Measurements from ENCODE around the gene SLC8A3.
"Not testable (repeated sequence)": the region's sequence is repeated elsewhere in the genome, so short reads cannot be mapped to it uniquely, and the experiment has no call there.

SLC8A3 gene

DNA sequence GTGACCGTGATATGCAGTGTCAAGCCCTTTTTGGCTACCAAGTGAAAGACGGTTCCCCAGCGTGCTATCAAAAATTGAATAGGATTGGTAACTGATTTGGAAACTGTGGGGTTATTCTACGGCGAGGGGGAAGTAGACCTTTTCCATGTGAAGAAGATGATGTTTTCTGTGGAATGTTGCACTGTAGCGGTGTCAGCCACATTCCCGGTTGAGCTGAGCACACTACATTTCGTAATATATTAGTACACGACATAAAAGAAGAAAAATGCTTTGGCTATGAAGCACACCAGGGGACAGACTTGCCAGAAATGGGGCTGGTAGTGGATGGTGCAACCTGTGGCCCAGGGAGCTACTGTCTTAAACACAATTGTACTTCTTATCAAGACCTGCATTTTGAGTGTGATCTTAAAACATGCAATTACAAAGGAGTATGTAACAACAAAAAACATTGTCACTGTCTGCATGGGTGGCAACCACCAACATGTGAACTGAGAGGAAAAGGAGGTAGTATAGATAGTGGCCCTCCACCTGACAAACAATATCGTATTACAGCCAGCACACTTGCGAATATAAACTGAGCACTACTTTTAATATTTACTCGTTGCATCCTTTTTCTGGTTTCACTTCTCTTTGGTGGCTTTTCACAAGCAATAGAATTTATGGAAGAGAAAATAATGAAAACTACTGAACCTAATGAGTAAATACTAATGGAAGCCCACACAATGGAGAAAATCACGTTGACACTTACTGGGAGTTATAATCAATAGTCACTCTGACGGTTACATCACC lies 43.2 kb upstream of the SLC8A3 start:
- H3K27ac ChIP-seq (replicated peaks; ENCODE audit: low read length); H3K9me3 ChIP-seq (replicated peaks in 1 of 2; ENCODE audit: control insufficient read depth in 2 of 2, insufficient read depth in 1 of 2, low read depth in 1 of 2, low read length in 2 of 2); H2AFZ ChIP-seq (ENCODE audit: low read length); H3K23ac ChIP-seq (ENCODE audit: low read depth, low read length, poor library complexity); H3K27me3 ChIP-seq (ENCODE audit: control insufficient read depth in 3 of 3, insufficient read depth in 3 of 3, low read depth in 1 of 3, low read length in 3 of 3); H3K36me3 ChIP-seq (replicated peaks in 1 of 2; ENCODE audit: control insufficient read depth in 2 of 2, insufficient read depth in 2 of 2, low read length in 2 of 2); H2AK5ac ChIP-seq (ENCODE audit: low read depth, low read length); H3K4me1 ChIP-seq (ENCODE audit: control insufficient read depth in 2 of 2, insufficient read depth in 1 of 2, low read depth in 1 of 2, low read length in 2 of 2); H4K8ac ChIP-seq (ENCODE audit: low read depth, low read length); DNase-seq (ENCODE audit: low spot score); H4K91ac ChIP-seq (ENCODE audit: low read depth, low read length, poor library complexity); H2BK15ac ChIP-seq (ENCODE audit: low read length); H2BK120ac ChIP-seq (ENCODE audit: low read depth, low read length); H3K4ac ChIP-seq (ENCODE audit: low read length); H3K4me3 ChIP-seq (ENCODE audit: low read length in 2 of 2); H3K14ac ChIP-seq (ENCODE audit: low read length); H2BK12ac ChIP-seq (ENCODE audit: low read length); H3K18ac ChIP-seq (ENCODE audit: low read length); H3K9ac ChIP-seq (ENCODE audit: low read depth, low read length, poor library complexity); H2BK5ac ChIP-seq (ENCODE audit: low read length); H3K4me2 ChIP-seq (ENCODE audit: insufficient read depth, low read length, poor library complexity, severe bottlenecking); H3K79me1 ChIP-seq (ENCODE audit: low read depth, low read length): not testable (repeated sequence)
- WGBS, 2 donors (ENCODE audit: extremely low coverage in 2 of 2, insufficient read length in 2 of 2, insufficient replicate concordance in 1 of 2) = no CpG with 5 or more reads among the region's 14 CpGs

GRCh38 chr14:70229877-70230640 lies 41.3 kb upstream of the SLC8A3 start:
- H2BK15ac ChIP-seq (ENCODE audit: low read length); H3K4me3 ChIP-seq (ENCODE audit: low read length in 2 of 2); H2BK12ac ChIP-seq (ENCODE audit: low read length); H3K27ac ChIP-seq (replicated peaks; ENCODE audit: low read length); H3K36me3 ChIP-seq (replicated peaks in 1 of 2; ENCODE audit: control insufficient read depth in 2 of 2, insufficient read depth in 2 of 2, low read length in 2 of 2); H3K79me1 ChIP-seq (ENCODE audit: low read depth, low read length); H3K4me2 ChIP-seq (ENCODE audit: insufficient read depth, low read length, poor library complexity, severe bottlenecking); H4K8ac ChIP-seq (ENCODE audit: low read depth, low read length); H2BK5ac ChIP-seq (ENCODE audit: low read length); H3K9ac ChIP-seq (ENCODE audit: low read depth, low read length, poor library complexity); H2BK120ac ChIP-seq (ENCODE audit: low read depth, low read length); H3K4ac ChIP-seq (ENCODE audit: low read length); H3K23ac ChIP-seq (ENCODE audit: low read depth, low read length, poor library complexity); H2AFZ ChIP-seq (ENCODE audit: low read length); H3K14ac ChIP-seq (ENCODE audit: low read length); DNase-seq (ENCODE audit: low spot score); H3K9me3 ChIP-seq (replicated peaks in 1 of 2; ENCODE audit: control insufficient read depth in 2 of 2, insufficient read depth in 1 of 2, low read depth in 1 of 2, low read length in 2 of 2); H4K91ac ChIP-seq (ENCODE audit: low read depth, low read length, poor library complexity); H3K18ac ChIP-seq (ENCODE audit: low read length); H3K4me1 ChIP-seq (ENCODE audit: control insufficient read depth in 2 of 2, insufficient read depth in 1 of 2, low read depth in 1 of 2, low read length in 2 of 2); H2AK5ac ChIP-seq (ENCODE audit: low read depth, low read length); H3K27me3 ChIP-seq (ENCODE audit: control insufficient read depth in 3 of 3, insufficient read depth in 3 of 3, low read depth in 1 of 3, low read length in 3 of 3): not testable (repeated sequence)
- WGBS, 2 donors (ENCODE audit: extremely low coverage in 2 of 2, insufficient read length in 2 of 2, insufficient replicate concordance in 1 of 2) = no CpG with 5 or more reads among the region's 9 CpGs

DNA sequence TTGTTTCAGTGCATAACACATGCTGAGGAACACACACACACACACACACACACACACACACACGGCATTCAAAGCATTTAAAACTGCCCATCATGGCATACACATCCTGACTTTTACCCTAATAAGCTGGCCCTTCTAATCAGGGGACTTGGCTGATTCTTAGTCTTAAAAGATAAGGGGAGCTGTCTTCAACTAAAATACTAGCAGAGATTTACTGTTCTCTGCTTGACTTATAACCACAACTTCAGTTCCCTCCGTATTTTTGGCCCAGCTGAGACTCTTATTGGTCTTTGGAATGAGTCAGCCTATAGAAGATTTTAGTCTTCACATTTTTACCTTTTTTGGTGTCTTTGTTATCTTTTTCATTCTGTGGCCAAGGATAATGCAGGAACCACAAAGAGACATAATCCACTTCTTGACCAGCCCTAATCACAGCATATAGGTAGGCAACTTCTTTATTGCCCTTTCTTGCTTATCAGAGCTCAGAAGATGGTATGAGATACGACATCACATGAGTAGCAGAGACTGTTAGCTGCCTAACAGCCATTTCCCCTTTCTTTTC lies 25.1 kb upstream of the SLC8A3 start:
- no peak overlapping the region for H3K4me3 ChIP-seq (ENCODE audit: low read length in 2 of 2)
- H3K27ac ChIP-seq (replicated peaks; ENCODE audit: low read length) = no peak overlapping the region
- WGBS, 2 donors (ENCODE audit: extremely low coverage in 2 of 2, insufficient read length in 2 of 2, insufficient replicate concordance in 1 of 2) = no CpG with 5 or more reads among the region's 3 CpGs

DNA sequence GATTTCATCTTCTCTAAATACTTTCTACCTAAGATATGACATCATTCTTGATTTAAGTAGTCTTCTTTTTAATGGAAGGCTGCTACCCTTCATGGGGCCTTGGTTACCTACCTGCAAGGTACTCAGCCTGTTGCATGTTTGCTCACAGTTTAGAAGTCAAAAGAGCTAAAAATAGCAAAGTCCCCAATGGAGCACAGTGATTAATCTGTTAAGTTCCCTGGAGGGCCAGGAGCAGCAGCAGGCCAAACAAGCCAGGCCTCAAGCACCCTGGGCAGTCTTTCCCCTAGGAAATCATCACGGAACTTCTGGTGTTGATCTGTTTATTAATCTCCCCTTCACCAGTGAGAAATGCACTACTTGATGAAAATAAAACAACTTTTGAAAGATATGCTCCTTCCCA lies 24.0 kb upstream of the SLC8A3 start:
- Histone ChIP-seq H2BK120ac (ENCODE audit: low read depth, low read length) (no peak overlapping the region), H4K91ac (ENCODE audit: low read depth, low read length, poor library complexity) (no peak overlapping the region), H2BK5ac (ENCODE audit: low read length) (no peak overlapping the region), H3K36me3 (replicated peaks in 1 of 2; ENCODE audit: control insufficient read depth in 2 of 2, insufficient read depth in 2 of 2, low read length in 2 of 2) (no peaks in the 10 kb centered on the region), H3K4ac (ENCODE audit: low read length) (no peak overlapping the region), H3K4me2 (ENCODE audit: insufficient read depth, low read length, poor library complexity, severe bottlenecking) (no peak overlapping the region), H3K9ac (ENCODE audit: low read depth, low read length, poor library complexity) (no peak overlapping the region), H3K27ac (replicated peaks; ENCODE audit: low read length) (no peak overlapping the region), H3K23ac (ENCODE audit: low read depth, low read length, poor library complexity) (no peak overlapping the region), H2BK15ac (ENCODE audit: low read length) (no peak overlapping the region), H3K79me1 (ENCODE audit: low read depth, low read length) (peaks cover 2% of the 10 kb centered on the region), H3K18ac (ENCODE audit: low read length) (no peak overlapping the region), H3K27me3 (ENCODE audit: control insufficient read depth in 3 of 3, insufficient read depth in 3 of 3, low read depth in 1 of 3, low read length in 3 of 3) (no peaks in the 10 kb centered on the region), H2AFZ (ENCODE audit: low read length) (no peak overlapping the region), H3K14ac (ENCODE audit: low read length) (no peak overlapping the region), H3K4me3 (ENCODE audit: low read length in 2 of 2) (no peak overlapping the region), H3K9me3 (replicated peaks in 1 of 2; ENCODE audit: control insufficient read depth in 2 of 2, insufficient read depth in 1 of 2, low read depth in 1 of 2, low read length in 2 of 2) (no peaks in the 10 kb centered on the region), H2AK5ac (ENCODE audit: low read depth, low read length) (no peak overlapping the region), H4K8ac (ENCODE audit: low read depth, low read length) (no peak overlapping the region), H3K4me1 (ENCODE audit: control insufficient read depth in 2 of 2, insufficient read depth in 1 of 2, low read depth in 1 of 2, low read length in 2 of 2) (no peaks in the 10 kb centered on the region), H2BK12ac (ENCODE audit: low read length) (no peak overlapping the region)
- DNase-seq (ENCODE audit: low spot score) = no peak
- no CpG with 5 or more reads among the region's 1 CpG for WGBS, 2 donors (ENCODE audit: extremely low coverage in 2 of 2, insufficient read length in 2 of 2, insufficient replicate concordance in 1 of 2)

More for the DNA sequence above, 25.1 kb upstream of the SLC8A3 start:
- no peaks in the 10 kb centered on the region for H3K9me3 ChIP-seq (replicated peaks in 1 of 2; ENCODE audit: control insufficient read depth in 2 of 2, insufficient read depth in 1 of 2, low read depth in 1 of 2, low read length in 2 of 2)
- no peak overlapping the region for H3K4me2 ChIP-seq (ENCODE audit: insufficient read depth, low read length, poor library complexity, severe bottlenecking)
- H3K27me3 ChIP-seq (ENCODE audit: control insufficient read depth in 3 of 3, insufficient read depth in 3 of 3, low read depth in 1 of 3, low read length in 3 of 3) = no peaks in the 10 kb centered on the region
- no peak overlapping the region for H3K23ac ChIP-seq (ENCODE audit: low read depth, low read length, poor library complexity)
- H3K36me3 ChIP-seq (replicated peaks in 1 of 2; ENCODE audit: control insufficient read depth in 2 of 2, insufficient read depth in 2 of 2, low read length in 2 of 2) = no peaks in the 10 kb centered on the region
- no peak overlapping the region for H2AFZ ChIP-seq (ENCODE audit: low read length)
- no peak overlapping the region for H2BK12ac ChIP-seq (ENCODE audit: low read length)
- H3K18ac ChIP-seq (ENCODE audit: low read length) = no peak overlapping the region
- H3K4me1 ChIP-seq (ENCODE audit: control insufficient read depth in 2 of 2, insufficient read depth in 1 of 2, low read depth in 1 of 2, low read length in 2 of 2) = no peaks in the 10 kb centered on the region
- H2BK15ac ChIP-seq (ENCODE audit: low read length) = no peak overlapping the region
- no peak overlapping the region for H4K8ac ChIP-seq (ENCODE audit: low read depth, low read length)
- no peak overlapping the region for H2AK5ac ChIP-seq (ENCODE audit: low read depth, low read length)
- H2BK120ac ChIP-seq (ENCODE audit: low read depth, low read length) = no peak overlapping the region
- no peak overlapping the region for H4K91ac ChIP-seq (ENCODE audit: low read depth, low read length, poor library complexity)
- H3K79me1 ChIP-seq (ENCODE audit: low read depth, low read length) = peaks cover 2% of the 10 kb centered on the region
- no peak overlapping the region for H2BK5ac ChIP-seq (ENCODE audit: low read length)
- DNase-seq (ENCODE audit: low spot score) = no peak
- H3K14ac ChIP-seq (ENCODE audit: low read length) = no peak overlapping the region
- H3K9ac ChIP-seq (ENCODE audit: low read depth, low read length, poor library complexity) = no peak overlapping the region
- no peak overlapping the region for H3K4ac ChIP-seq (ENCODE audit: low read length)

Data from neuronal stem cell (in vitro differentiated cells).